GM12864 (cell line): Measurements from ENCODE around the gene HBS1L.

Experiments
- DNase-seq: peaks from one replicate; pipeline ENCODE4 v3.0.0-alpha.2; 2011; ENCODE audit warnings: low read depth
- H3K4me3 ChIP-seq: 2 replicates; pipeline ENCODE4 v1.5.1; 2011; ENCODE audit warnings: mild to moderate bottlenecking, low read depth, low read length, control low read depth
- CTCF ChIP-seq: IDR thresholded peaks from 2 replicates; pipeline ENCODE4 v1.5.1; 2011; ENCODE audit warnings: low read depth, mild to moderate bottlenecking, moderate library complexity, low read length, control low read depth, inconsistent platforms; ENCODE audit errors: missing control alignments

Gene HBS1L

GRCh38 chr6:134928151-134928900, 126.3 kb downstream of the HBS1L start:
- no peak for DNase-seq
- no peak for TF ChIP-seq CTCF
- no peak overlapping the region for H3K4me3 ChIP-seq

- no peak for DNase-seq
Measured at GRCh38 chr6:134925800-134926199, 128.8 kb downstream of the HBS1L start.

GRCh38 chr6:134921721-134922261, 132.8 kb downstream of the HBS1L start:
- no peak overlapping the region for H3K4me3 ChIP-seq
- DNase-seq: no peak
- TF ChIP-seq CTCF: no peak

More at GRCh38 chr6:134925800-134926199, 128.8 kb downstream of the HBS1L start:
- no peak for TF ChIP-seq CTCF
- H3K4me3 ChIP-seq: no peak overlapping the region

- no peak overlapping the region for H3K4me3 ChIP-seq
- no peak for TF ChIP-seq CTCF
- no peak for DNase-seq
Measured at GRCh38 chr6:134921276-134921675, 133.3 kb downstream of the HBS1L start.

GRCh38 chr6:134920422-134920821, 134.2 kb downstream of the HBS1L start:
- no peak overlapping the region for H3K4me3 ChIP-seq
- TF ChIP-seq CTCF: no peak
- DNase-seq: no peak

GRCh38 chr6:134918418-134918961, 136.1 kb downstream of the HBS1L start:
- no peak overlapping the region for H3K4me3 ChIP-seq
- TF ChIP-seq CTCF: no peak
- DNase-seq: no peak
